HT-29 (cell line): ENCODE measurements around the gene SIRT2. TPM values are rescaled to one million over a fixed set of nuclear protein-coding genes. Genes with fewer than 3 reads are reported as not detected.
A peak's percentile ranks its signal among the peaks of the same experiment; 100 is the strongest.
"Not testable (repeated sequence)": the region's sequence is repeated elsewhere in the genome, so short reads cannot be mapped to it uniquely, and the experiment has no call there.

Experiments used
- DNase-seq: peaks from one replicate; pipeline ENCODE4 v3.0.0-alpha.2; 2015; ENCODE audit warnings: low spot score
- total RNA-seq: library from RNA; depleted of rRNA; stranded (reverse); fragments of >200 nt; shearing (Covaris generic); gene quantifications from 2 replicates; pipeline ENCODE4 v1.2.3, GENCODE V29; 2014

Gene SIRT2
- total RNA-seq, 1 experiment from 2014 or later = 69.8 TPM

GRCh38 chr19:38898788-38899446 lies 501 bp downstream of the SIRT2 start:
- peak; percentile 55 for DNase-seq

GRCh38 chr19:38894968-38895367 lies 4.5 kb downstream of the SIRT2 start:
- DNase-seq = no peak

- DNase-seq = no peak
These were observed 6.1 kb downstream of the SIRT2 start for GRCh38 chr19:38893341-38893771.

GRCh38 chr19:38892841-38893240 lies 6.6 kb downstream of the SIRT2 start:
- no peak for DNase-seq

GRCh38 chr19:38891771-38892170 lies 7.6 kb downstream of the SIRT2 start:
- no peak for DNase-seq

GRCh38 chr19:38890686-38891085 lies 8.7 kb downstream of the SIRT2 start:
- DNase-seq = no peak

GRCh38 chr19:38889803-38890202 lies 9.6 kb downstream of the SIRT2 start:
- DNase-seq = no peak

GRCh38 chr19:38888876-38889275 lies 10.5 kb downstream of the SIRT2 start:
- no peak for DNase-seq

- not testable (repeated sequence) for DNase-seq
These were observed 14.7 kb downstream of the SIRT2 start for GRCh38 chr19:38884691-38885090.

GRCh38 chr19:38883286-38883685 lies 16.1 kb downstream of the SIRT2 start:
- no peak for DNase-seq

GRCh38 chr19:38880882-38881609 lies 18.4 kb downstream of the SIRT2 start:
- no peak for DNase-seq

- DNase-seq = no peak
These were observed 19.1 kb downstream of the SIRT2 start for GRCh38 chr19:38880076-38880881.

- DNase-seq = no peak
These were observed 20.0 kb downstream of the SIRT2 start for GRCh38 chr19:38879400-38879751.

- DNase-seq = no peak
These were observed 20.6 kb downstream of the SIRT2 start for GRCh38 chr19:38878575-38879399.

GRCh38 chr19:38877781-38878574 lies 21.4 kb downstream of the SIRT2 start, which contains the start of gene RINL:
RINL (minus strand) TSS chr19:38878275; CDS start chr19:38876742, 1,533 bp downstream.
- DNase-seq = peak; percentile 97

- no peak for DNase-seq
These were observed 23.6 kb downstream of the SIRT2 start for GRCh38 chr19:38875656-38876395.

GRCh38 chr19:38873400-38873799 lies 26.0 kb downstream of the SIRT2 start:
- not testable (repeated sequence) for DNase-seq

GRCh38 chr19:38870612-38871011 lies 28.8 kb downstream of the SIRT2 start:
- no peak for DNase-seq

GRCh38 chr19:38869836-38870607 lies 29.4 kb downstream of the SIRT2 start:
- DNase-seq = peak; percentile 77
